Measurements from ENCODE around the gene HSF5. TPM values are rescaled to one million over a fixed set of nuclear protein-coding genes. Genes with fewer than 3 reads are reported as not detected.

The HSF5 gene
- total and polyA plus RNA-seq, 2 of the 13 experiments (the other 11 are each of a cell fraction or from before 2014, with no cell fraction given): not detected

DNA sequence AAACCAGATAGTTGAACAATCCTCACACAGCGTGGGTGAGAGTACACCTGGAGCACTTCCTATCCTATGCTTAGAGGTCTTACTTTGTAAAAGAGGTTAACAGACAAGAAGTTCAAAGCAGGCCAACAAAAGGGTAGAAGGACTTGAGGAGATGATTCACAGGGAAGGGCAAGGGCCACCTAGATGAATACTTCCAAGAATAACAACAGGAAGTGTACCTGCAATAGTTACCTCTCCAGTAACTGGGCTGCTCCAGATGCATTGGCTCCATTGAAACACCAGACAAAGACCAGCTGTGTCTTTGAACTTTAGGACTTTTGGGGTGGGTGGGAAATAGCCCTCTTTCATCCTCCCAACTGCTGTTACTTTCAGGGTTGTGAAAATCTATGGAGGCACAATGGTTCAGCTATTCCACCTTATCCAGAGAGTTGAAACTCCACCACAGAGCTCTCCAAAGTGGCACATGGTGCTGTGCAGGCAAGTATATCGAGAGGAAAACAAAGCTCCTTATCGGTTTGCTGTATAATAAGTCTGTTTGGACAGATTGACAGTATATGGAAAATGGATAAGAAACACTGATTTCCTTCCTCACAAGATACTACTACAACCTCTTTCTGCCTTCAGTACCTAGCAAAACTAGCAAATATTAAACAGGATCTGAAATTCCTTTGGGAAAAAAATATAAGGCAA is 93.5 kb downstream of the HSF5 start (continued):
- TF ChIP-seq ZNF484 (CRISPR knock-in tag; IDR thresholded peaks at IDR 0.05; ENCODE audit: borderline replicate concordance, low read depth) (no peak), TCF7 (IDR thresholded peaks at IDR 0.05; ENCODE audit: low read depth) (peak; percentile 92), NR2F6 (IDR thresholded peaks at IDR 0.05) (peak; percentile 79), NR2F6 (CRISPR knock-in tag; IDR thresholded peaks at IDR 0.05) (peak; percentile 80), MYC (CRISPR knock-in tag; IDR thresholded peaks at IDR 0.05; ENCODE audit: borderline replicate concordance) (peak; percentile 59; the same call in 1 of the 2 replicates), RARA (CRISPR knock-in tag; IDR thresholded peaks at IDR 0.05) (peak; percentile 90), HNF4A (CRISPR knock-in tag; IDR thresholded peaks at IDR 0.05) (peak; percentile 87), ISX (CRISPR knock-in tag; conservative IDR thresholded peaks at IDR 0.05) (no peak), SP5 (CRISPR knock-in tag; IDR thresholded peaks at IDR 0.05; ENCODE audit: borderline replicate concordance, low read depth) (peak; percentile 91), ZNF510 (CRISPR knock-in tag; IDR thresholded peaks at IDR 0.05; ENCODE audit: low read depth) (no peak), FOXA1 (IDR thresholded peaks at IDR 0.05) (no peak), FOXA1 (CRISPR knock-in tag; IDR thresholded peaks at IDR 0.05) (peak; percentile 63), FOXO1 (CRISPR knock-in tag; IDR thresholded peaks at IDR 0.05) (peak; percentile 78)
- TF ChIP-seq, protein P1, sequence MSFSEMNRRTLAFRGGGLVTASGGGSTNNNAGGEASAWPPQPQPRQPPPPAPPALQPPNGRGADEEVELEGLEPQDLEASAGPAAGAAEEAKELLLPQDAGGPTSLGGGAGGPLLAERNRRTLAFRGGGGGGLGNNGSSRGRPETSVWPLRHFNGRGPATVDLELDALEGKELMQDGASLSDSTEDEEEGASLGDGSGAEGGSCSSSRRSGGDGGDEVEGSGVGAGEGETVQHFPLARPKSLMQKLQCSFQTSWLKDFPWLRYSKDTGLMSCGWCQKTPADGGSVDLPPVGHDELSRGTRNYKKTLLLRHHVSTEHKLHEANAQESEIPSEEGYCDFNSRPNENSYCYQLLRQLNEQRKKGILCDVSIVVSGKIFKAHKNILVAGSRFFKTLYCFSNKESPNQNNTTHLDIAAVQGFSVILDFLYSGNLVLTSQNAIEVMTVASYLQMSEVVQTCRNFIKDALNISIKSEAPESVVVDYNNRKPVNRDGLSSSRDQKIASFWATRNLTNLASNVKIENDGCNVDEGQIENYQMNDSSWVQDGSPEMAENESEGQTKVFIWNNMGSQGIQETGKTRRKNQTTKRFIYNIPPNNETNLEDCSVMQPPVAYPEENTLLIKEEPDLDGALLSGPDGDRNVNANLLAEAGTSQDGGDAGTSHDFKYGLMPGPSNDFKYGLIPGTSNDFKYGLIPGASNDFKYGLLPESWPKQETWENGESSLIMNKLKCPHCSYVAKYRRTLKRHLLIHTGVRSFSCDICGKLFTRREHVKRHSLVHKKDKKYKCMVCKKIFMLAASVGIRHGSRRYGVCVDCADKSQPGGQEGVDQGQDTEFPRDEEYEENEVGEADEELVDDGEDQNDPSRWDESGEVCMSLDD (CRISPR knock-in tag; IDR thresholded peaks at IDR 0.05; ENCODE audit: borderline replicate concordance): 0 out of 2 replicates have a peak, but pooled peaks have one; percentile 51
- TF ChIP-seq, protein P2, sequence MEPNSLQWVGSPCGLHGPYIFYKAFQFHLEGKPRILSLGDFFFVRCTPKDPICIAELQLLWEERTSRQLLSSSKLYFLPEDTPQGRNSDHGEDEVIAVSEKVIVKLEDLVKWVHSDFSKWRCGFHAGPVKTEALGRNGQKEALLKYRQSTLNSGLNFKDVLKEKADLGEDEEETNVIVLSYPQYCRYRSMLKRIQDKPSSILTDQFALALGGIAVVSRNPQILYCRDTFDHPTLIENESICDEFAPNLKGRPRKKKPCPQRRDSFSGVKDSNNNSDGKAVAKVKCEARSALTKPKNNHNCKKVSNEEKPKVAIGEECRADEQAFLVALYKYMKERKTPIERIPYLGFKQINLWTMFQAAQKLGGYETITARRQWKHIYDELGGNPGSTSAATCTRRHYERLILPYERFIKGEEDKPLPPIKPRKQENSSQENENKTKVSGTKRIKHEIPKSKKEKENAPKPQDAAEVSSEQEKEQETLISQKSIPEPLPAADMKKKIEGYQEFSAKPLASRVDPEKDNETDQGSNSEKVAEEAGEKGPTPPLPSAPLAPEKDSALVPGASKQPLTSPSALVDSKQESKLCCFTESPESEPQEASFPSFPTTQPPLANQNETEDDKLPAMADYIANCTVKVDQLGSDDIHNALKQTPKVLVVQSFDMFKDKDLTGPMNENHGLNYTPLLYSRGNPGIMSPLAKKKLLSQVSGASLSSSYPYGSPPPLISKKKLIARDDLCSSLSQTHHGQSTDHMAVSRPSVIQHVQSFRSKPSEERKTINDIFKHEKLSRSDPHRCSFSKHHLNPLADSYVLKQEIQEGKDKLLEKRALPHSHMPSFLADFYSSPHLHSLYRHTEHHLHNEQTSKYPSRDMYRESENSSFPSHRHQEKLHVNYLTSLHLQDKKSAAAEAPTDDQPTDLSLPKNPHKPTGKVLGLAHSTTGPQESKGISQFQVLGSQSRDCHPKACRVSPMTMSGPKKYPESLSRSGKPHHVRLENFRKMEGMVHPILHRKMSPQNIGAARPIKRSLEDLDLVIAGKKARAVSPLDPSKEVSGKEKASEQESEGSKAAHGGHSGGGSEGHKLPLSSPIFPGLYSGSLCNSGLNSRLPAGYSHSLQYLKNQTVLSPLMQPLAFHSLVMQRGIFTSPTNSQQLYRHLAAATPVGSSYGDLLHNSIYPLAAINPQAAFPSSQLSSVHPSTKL (CRISPR knock-in tag; IDR thresholded peaks at IDR 0.05): peak; percentile 91
- TF ChIP-seq, protein P3, sequence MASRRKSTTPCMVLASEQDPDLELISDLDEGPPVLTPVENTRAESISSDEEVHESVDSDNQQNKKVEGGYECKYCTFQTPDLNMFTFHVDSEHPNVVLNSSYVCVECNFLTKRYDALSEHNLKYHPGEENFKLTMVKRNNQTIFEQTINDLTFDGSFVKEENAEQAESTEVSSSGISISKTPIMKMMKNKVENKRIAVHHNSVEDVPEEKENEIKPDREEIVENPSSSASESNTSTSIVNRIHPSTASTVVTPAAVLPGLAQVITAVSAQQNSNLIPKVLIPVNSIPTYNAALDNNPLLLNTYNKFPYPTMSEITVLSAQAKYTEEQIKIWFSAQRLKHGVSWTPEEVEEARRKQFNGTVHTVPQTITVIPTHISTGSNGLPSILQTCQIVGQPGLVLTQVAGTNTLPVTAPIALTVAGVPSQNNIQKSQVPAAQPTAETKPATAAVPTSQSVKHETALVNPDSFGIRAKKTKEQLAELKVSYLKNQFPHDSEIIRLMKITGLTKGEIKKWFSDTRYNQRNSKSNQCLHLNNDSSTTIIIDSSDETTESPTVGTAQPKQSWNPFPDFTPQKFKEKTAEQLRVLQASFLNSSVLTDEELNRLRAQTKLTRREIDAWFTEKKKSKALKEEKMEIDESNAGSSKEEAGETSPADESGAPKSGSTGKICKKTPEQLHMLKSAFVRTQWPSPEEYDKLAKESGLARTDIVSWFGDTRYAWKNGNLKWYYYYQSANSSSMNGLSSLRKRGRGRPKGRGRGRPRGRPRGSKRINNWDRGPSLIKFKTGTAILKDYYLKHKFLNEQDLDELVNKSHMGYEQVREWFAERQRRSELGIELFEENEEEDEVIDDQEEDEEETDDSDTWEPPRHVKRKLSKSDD (CRISPR knock-in tag; IDR thresholded peaks at IDR 0.05; ENCODE audit: low read depth): no peak
- TF ChIP-seq, protein P4, sequence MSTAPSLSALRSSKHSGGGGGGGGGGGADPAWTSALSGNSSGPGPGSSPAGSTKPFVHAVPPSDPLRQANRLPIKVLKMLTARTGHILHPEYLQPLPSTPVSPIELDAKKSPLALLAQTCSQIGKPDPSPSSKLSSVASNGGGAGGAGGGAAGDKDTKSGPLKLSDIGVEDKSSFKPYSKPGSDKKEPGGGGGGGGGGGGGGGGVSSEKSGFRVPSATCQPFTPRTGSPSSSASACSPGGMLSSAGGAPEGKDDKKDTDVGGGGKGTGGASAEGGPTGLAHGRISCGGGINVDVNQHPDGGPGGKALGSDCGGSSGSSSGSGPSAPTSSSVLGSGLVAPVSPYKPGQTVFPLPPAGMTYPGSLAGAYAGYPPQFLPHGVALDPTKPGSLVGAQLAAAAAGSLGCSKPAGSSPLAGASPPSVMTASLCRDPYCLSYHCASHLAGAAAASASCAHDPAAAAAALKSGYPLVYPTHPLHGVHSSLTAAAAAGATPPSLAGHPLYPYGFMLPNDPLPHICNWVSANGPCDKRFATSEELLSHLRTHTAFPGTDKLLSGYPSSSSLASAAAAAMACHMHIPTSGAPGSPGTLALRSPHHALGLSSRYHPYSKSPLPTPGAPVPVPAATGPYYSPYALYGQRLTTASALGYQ (CRISPR knock-in tag; IDR thresholded peaks at IDR 0.05): peak; percentile 87; the same call in 1 of the 2 replicates

All from HepG2 (cell line).